CD4-positive, alpha-beta T cell (primary cell): Measurements from ENCODE around the gene TMEM273. TPM values are rescaled to one million over a fixed set of nuclear protein-coding genes. Genes with fewer than 3 reads are reported as not detected.

Experiments used
- ATAC-seq: fragments of 200-7000 bp; cut with Tn5 transposase; one replicate; pipeline ENCODE4 v1.10.0; 2022; ENCODE audit warnings: mild to moderate bottlenecking; ENCODE audit not compliant: poor library complexity
- CTCF ChIA-PET: fragments of 350-600 bp; sonication (Branson Sonifier 250); formaldehyde crosslinking; loops from one replicate; lab custom pipeline; 2021; ENCODE audit warnings: antibody characterized with exemption, inconsistent platforms; lab: Charles Lee
- POLR2A ChIA-PET: fragments of 350-600 bp; sonication (Branson Sonifier 250); formaldehyde crosslinking; loops from one replicate; lab custom pipeline; 2021; ENCODE audit warnings: antibody characterized with exemption, inconsistent platforms; lab: Charles Lee
- DNase-seq, 14 experiments: peaks; one replicate each; pipeline ENCODE4 v3.0.0-alpha.2; 2013 to 2020; ENCODE audit warnings: mixed read lengths in 2 of 14
- H3K27ac ChIP-seq, 2 donors: one replicate each; pipeline versions ENCODE4 v1.5.1 to v1.7.0; 2013; ENCODE audit warnings: low read length in 2 of 2, low read depth in 1 of 2, mild to moderate bottlenecking in 1 of 2
- H3K27me3 ChIP-seq, 2 experiments: 1 replicate in 1 of 2; 2 replicates in 1 of 2; pipeline versions ENCODE4 v1.6.1 to v1.7.0; 2013; ENCODE audit warnings: low read length in 2 of 2, control low read depth in 1 of 2, mild to moderate bottlenecking in 1 of 2, moderate library complexity in 1 of 2; ENCODE audit not compliant: insufficient read depth in 2 of 2, control insufficient read depth in 1 of 2
- H3K36me3 ChIP-seq: one replicate; pipeline ENCODE4 v1.6.1; 2013; ENCODE audit warnings: low read length, control low read depth; ENCODE audit not compliant: insufficient read depth
- H3K4me1 ChIP-seq: one replicate; pipeline ENCODE4 v1.6.1; 2013; ENCODE audit warnings: low read length, control low read depth; ENCODE audit not compliant: insufficient read depth
- H3K4me3 ChIP-seq: one replicate; pipeline ENCODE4 v1.5.1; 2013; ENCODE audit warnings: mild to moderate bottlenecking, low read length, moderate library complexity
- H3K9me3 ChIP-seq, 2 experiments: 1 replicate in 1 of 2; 2 replicates in 1 of 2; pipeline versions ENCODE4 v1.6.1 to v1.7.0; 2013; ENCODE audit warnings: low read length in 2 of 2, mild to moderate bottlenecking in 2 of 2, control low read depth in 1 of 2, moderate library complexity in 1 of 2; ENCODE audit not compliant: control insufficient read depth in 1 of 2, insufficient read depth in 1 of 2
- H3K27ac Mint-ChIP-seq: one replicate; pipeline ENCODE4 v1.8.0; 2020; ENCODE audit warnings: mixed read lengths
- H3K27me3 Mint-ChIP-seq: one replicate; pipeline ENCODE4 v1.8.0; 2021; ENCODE audit warnings: mixed read lengths
- H3K36me3 Mint-ChIP-seq: one replicate; pipeline ENCODE4 v1.8.0; 2021; ENCODE audit warnings: low read depth, mixed read lengths
- H3K4me1 Mint-ChIP-seq: one replicate; pipeline ENCODE4 v1.8.0; 2021; ENCODE audit warnings: low read depth, mixed read lengths
- H3K4me3 Mint-ChIP-seq: one replicate; pipeline ENCODE4 v1.8.0; 2020; ENCODE audit warnings: mild to moderate bottlenecking, mixed read lengths
- H3K9me3 Mint-ChIP-seq: one replicate; pipeline ENCODE4 v1.8.0; 2020; ENCODE audit warnings: mixed read lengths
- CTCF ChIP-seq: fragments of 200-600 bp; IDR thresholded peaks from one replicate; pipeline ENCODE4 v1.8.0; 2022; ENCODE audit warnings: antibody characterized with exemption, mild to moderate bottlenecking
- intact Hi-C, 2 experiments: fragments of 100-400 bp; cut with DNase I in 1 of 2; cut with micrococcal nuclease in 1 of 2; formaldehyde crosslinking; loops; one replicate each; pipeline versions ENCODE4 v1.15.1 to v1.9.0; 2023 to 2025; cut with DNase I, micrococcal nuclease
- total RNA-seq, 174 experiments: library from RNA in 2 of 174; stranded (reverse) in 2 of 174; gene quantifications; one replicate each; pipeline ENCODE4 v1.2.3 and lab custom pipeline; 2021 to 2026

TMEM273 gene
- total RNA-seq, 2 experiments from 2014 or later: 1.8 to 2.2 TPM

- no peak overlapping the region for H3K27ac Mint-ChIP-seq
- no peaks in the 10 kb centered on the region for H3K27me3 ChIP-seq
- peaks cover 40% of the 10 kb centered on the region for H3K27me3 Mint-ChIP-seq
Measured at GRCh38 chr10:49132362-49132737, 55.8 kb downstream of the TMEM273 start.

GRCh38 chr10:49131507-49132361 lies 56.5 kb downstream of the TMEM273 start:
- H3K36me3 ChIP-seq: no peaks in the 10 kb centered on the region
- no peak for TF ChIP-seq CTCF
- no peaks in the 10 kb centered on the region for H3K27me3 ChIP-seq
- peaks cover 2% of the 10 kb centered on the region for H3K9me3 Mint-ChIP-seq
- ChIA-PET POLR2A (no interaction called here), CTCF (no interaction called here)
- H3K9me3 ChIP-seq: peaks cover 0 to 5% of the 10 kb centered on the region in 2 experiments
- H3K27me3 Mint-ChIP-seq: peaks cover 40% of the 10 kb centered on the region
- no peak overlapping the region for H3K4me3 ChIP-seq
- ATAC-seq (no peak), DNase-seq (no peak)
- no peak overlapping the region for H3K27ac Mint-ChIP-seq
- no peaks in the 10 kb centered on the region for H3K4me1 ChIP-seq
- no peak overlapping the region for H3K27ac ChIP-seq
- H3K4me3 Mint-ChIP-seq: no peak overlapping the region
- H3K4me1 Mint-ChIP-seq: peaks cover 6% of the 10 kb centered on the region
- H3K36me3 Mint-ChIP-seq: no peaks in the 10 kb centered on the region
- intact Hi-C loops: no loop called here

More at GRCh38 chr10:49132362-49132737, 55.8 kb downstream of the TMEM273 start:
- H3K4me3 ChIP-seq: no peak overlapping the region
- H3K4me1 ChIP-seq: no peaks in the 10 kb centered on the region
- ChIA-PET CTCF (no interaction called here), POLR2A (no interaction called here)
- no peaks in the 10 kb centered on the region for H3K36me3 Mint-ChIP-seq
- intact Hi-C loops: no loop called here
- DNase-seq (no peak), ATAC-seq (no peak)
- peaks cover 2% of the 10 kb centered on the region for H3K9me3 Mint-ChIP-seq
- H3K4me3 Mint-ChIP-seq: no peak overlapping the region
- H3K9me3 ChIP-seq: peaks cover 0 to 5% of the 10 kb centered on the region in 2 experiments
- H3K27ac ChIP-seq: no peak overlapping the region
- no peaks in the 10 kb centered on the region for H3K36me3 ChIP-seq
- TF ChIP-seq CTCF: no peak
- H3K4me1 Mint-ChIP-seq: peaks cover 6% of the 10 kb centered on the region

GRCh38 chr10:49129376-49129775 lies 58.8 kb downstream of the TMEM273 start:
- no peak overlapping the region for H3K4me3 ChIP-seq
- no peaks in the 10 kb centered on the region for H3K27me3 ChIP-seq
- intact Hi-C loops: no loop called here
- no peaks in the 10 kb centered on the region for H3K4me1 ChIP-seq
- ChIA-PET POLR2A (no interaction called here), CTCF (no interaction called here)
- DNase-seq (no peak), ATAC-seq (no peak)
- Mint-ChIP-seq H3K4me1 (no peaks in the 10 kb centered on the region), H3K27ac (no peak overlapping the region), H3K36me3 (no peaks in the 10 kb centered on the region), H3K4me3 (no peak overlapping the region), H3K27me3 (peaks cover 26% of the 10 kb centered on the region), H3K9me3 (peaks cover 2% of the 10 kb centered on the region)
- H3K36me3 ChIP-seq: no peaks in the 10 kb centered on the region
- no peak overlapping the region for H3K27ac ChIP-seq
- TF ChIP-seq CTCF: no peak
- peaks cover 0 to 5% of the 10 kb centered on the region in 2 experiments for H3K9me3 ChIP-seq
